Pancreas (tissue), 10 donors: ENCODE results near the gene ADCYAP1R1. TPM values are rescaled to one million over a fixed set of nuclear protein-coding genes. Genes with fewer than 3 reads are reported as not detected.

ENCODE experiments used
- ATAC-seq, 4 donors: fragments of 200-7000 bp; cut with Tn5 transposase; one replicate each; pipeline versions ENCODE4 v1.8.0 to v1.9.1; 2020; ENCODE audit warnings: mild to moderate bottlenecking in 4 of 4, moderate library complexity in 4 of 4
- DNase-seq, 6 donors: peaks; one replicate each; pipeline ENCODE4 v3.0.0-alpha.2; 2020
- FAIRE-seq: peaks from 2 replicates; lab custom pipeline; 2012; peaks lifted over from hg19 to GRCh38; lab: Jason Lieb, UNC
- H3K27ac ChIP-seq, 4 donors: fragments of 200-600 bp; sonication (generic); 1 replicate in 3 of 4; 2 replicates in 1 of 4; pipeline versions ENCODE4 v1.5.0 to v1.8.0; 2020
- H3K27me3 ChIP-seq, 4 donors: fragments of 200-600 bp; one replicate each; pipeline ENCODE4 v1.8.0; 2021
- H3K36me3 ChIP-seq, 3 donors: fragments of 200-600 bp; sonication (generic) in 1 of 3; one replicate each; pipeline versions ENCODE4 v1.5.0 to v1.8.0; 2020 to 2021
- H3K4me1 ChIP-seq, 3 donors: fragments of 200-600 bp; one replicate each; pipeline ENCODE4 v1.8.0; 2021
- H3K4me3 ChIP-seq, 4 donors: fragments of 200-600 bp; sonication (generic) in 2 of 4; one replicate each; pipeline versions ENCODE4 v1.5.0 to v1.8.0; 2020 to 2021
- H3K9me3 ChIP-seq, 4 donors: fragments of 200-600 bp; one replicate each; pipeline ENCODE4 v1.8.0; 2021
- CTCF ChIP-seq, 4 donors: fragments of 200-600 bp; sonication (generic) in 3 of 4; IDR thresholded peaks; one replicate each; pipeline versions ENCODE4 v1.5.0 to v1.8.0; 2021; ENCODE audit warnings: antibody characterized with exemption in 4 of 4
- WGBS, 2 donors: extraction: QIAGEN DNeasy Blood & Tissue Kit; methylation state at CpG; one replicate each; pipeline ENCODE4 v1.1.7; 2013; 5-methylcytosine and 5-hydroxymethylcytosine counted together
- intact Hi-C, 3 donors: fragments of 100-400 bp; cut with DNase I; formaldehyde crosslinking; loops; one replicate each; pipeline versions ENCODE4 v1.11.1 to v1.14.2; 2022
- polyA plus RNA-seq, 2 donors: library from polyadenylated mRNA; stranded (reverse); fragments of 200-250 nt; gene quantifications; one replicate each; pipeline ENCODE4 v1.2.3, GENCODE V29; 2013
- total RNA-seq, 6 donors: library from RNA; stranded (reverse); fragmentation: NEBNext Ultra II Directional in 4 of 6; extraction: Animal tissue kit (Norgen Biotek cat#: 25700) in 4 of 6; gene quantifications; one replicate each; pipeline versions ENCODE4 v1.2.1 to v1.2.4, GENCODE V29; 2021 to 2023
- donor health status: healthy with polysubstance abuse.
- donor health status: DM: no; HTN: no; CAD: no; lungs with moderate emphysema.
- donor health status: DM: no; HTN: no; CAD: no.
- donor health status: control.
- donor health status: control.
- donor health status: Bipolar disorder and iron deficiency.
- donor health status: DM: yes; HTN: yes; CAD: no.
- donor health status: DM: no; HTN: no; CAD: no.
- donor health status: DM: no; HTN: no; CAD: no.
- donor health status: DM: yes; HTN: yes; CAD: no.

The ADCYAP1R1 gene
- total and polyA plus RNA-seq, 8 donors: 0.27 to 2.7 (median 0.55) TPM

GRCh38 chr7:31083210-31083786 lies 31.2 kb downstream of the ADCYAP1R1 start:
- Histone ChIP-seq H3K4me3 (no peak overlapping the region), H3K27me3 (no peaks in the 10 kb centered on the region), H3K4me1 (no peaks in the 10 kb centered on the region), H3K27ac (no peak overlapping the region), H3K36me3 (no peaks in the 10 kb centered on the region), H3K9me3 (no peaks in the 10 kb centered on the region)
- WGBS, 2 donors: 68% methylated on average over 5 of the region's 5 CpGs
- peak in 1 of 6 donors; percentile 15 for DNase-seq
- intact Hi-C loops: no loop called here
- no peak for ATAC-seq
- FAIRE-seq: no peak
- TF ChIP-seq CTCF (IDR thresholded peaks at IDR 0.05): no peak

GRCh38 chr7:31084226-31084625 lies 32.1 kb downstream of the ADCYAP1R1 start:
- Histone ChIP-seq H3K27ac (no peak overlapping the region), H3K27me3 (no peaks in the 10 kb centered on the region), H3K9me3 (no peaks in the 10 kb centered on the region), H3K36me3 (no peaks in the 10 kb centered on the region), H3K4me1 (no peaks in the 10 kb centered on the region), H3K4me3 (no peak overlapping the region)
- no peak for ATAC-seq
- WGBS, 2 donors: 92 to 100% methylated on average over 1 of the region's 1 CpG
- no peak for FAIRE-seq
- DNase-seq: peak in 1 of 6 donors; percentile 27
- TF ChIP-seq CTCF (IDR thresholded peaks at IDR 0.05): no peak
- intact Hi-C loops: no loop called here

- DNase-seq (peak in 1 of 6 donors; percentile 11), FAIRE-seq (no peak), ATAC-seq (no peak)
- H3K4me3 ChIP-seq: no peak overlapping the region
- no peaks in the 10 kb centered on the region for H3K36me3 ChIP-seq
- no peaks in the 10 kb centered on the region for H3K4me1 ChIP-seq
- H3K9me3 ChIP-seq: no peaks in the 10 kb centered on the region
- H3K27me3 ChIP-seq: no peaks in the 10 kb centered on the region
- no peak for TF ChIP-seq CTCF (IDR thresholded peaks at IDR 0.05)
- intact Hi-C loops: no loop called here
- 62 to 67% methylated on average over 6 of the region's 6 CpGs for WGBS, 2 donors
- no peak overlapping the region for H3K27ac ChIP-seq
Observed at GRCh38 chr7:31087351-31087750, 35.2 kb downstream of the ADCYAP1R1 start.

GRCh38 chr7:31091924-31092434 lies 39.9 kb downstream of the ADCYAP1R1 start:
- Histone ChIP-seq H3K27ac (no peak overlapping the region), H3K4me1 (no peaks in the 10 kb centered on the region), H3K4me3 (no peak overlapping the region), H3K9me3 (no peaks in the 10 kb centered on the region), H3K27me3 (no peaks in the 10 kb centered on the region), H3K36me3 (no peaks in the 10 kb centered on the region)
- intact Hi-C loops: no loop called here
- FAIRE-seq: no peak
- WGBS, 2 donors: 59 to 63% methylated on average over 2 of the region's 2 CpGs
- TF ChIP-seq CTCF (IDR thresholded peaks at IDR 0.05): no peak
- no peak for ATAC-seq
- no peak for DNase-seq

GRCh38 chr7:31092606-31093005 lies 40.5 kb downstream of the ADCYAP1R1 start:
- no peaks in the 10 kb centered on the region for H3K27me3 ChIP-seq
- no peak for FAIRE-seq

More at GRCh38 chr7:31092606-31093005, 40.5 kb downstream of the ADCYAP1R1 start:
- Histone ChIP-seq H3K4me3 (no peak overlapping the region), H3K9me3 (no peaks in the 10 kb centered on the region), H3K4me1 (no peaks in the 10 kb centered on the region), H3K36me3 (no peaks in the 10 kb centered on the region), H3K27ac (no peak overlapping the region)
- peak in 1 of 6 donors; percentile 27 for DNase-seq
- 86 to 88% methylated on average over 4 of the region's 4 CpGs for WGBS, 2 donors
- ATAC-seq: no peak
- intact Hi-C loops: no loop called here
- no peak for TF ChIP-seq CTCF (IDR thresholded peaks at IDR 0.05)
